HL-60 (cell line): ENCODE data around the gene TMEM156.

Experiments used
- POLR2AphosphoS5 ChIP-seq: IDR thresholded peaks from 2 replicates; pipeline ENCODE4 v1.6.1; 2012; ENCODE audit warnings: low read depth
- REST ChIP-seq: IDR thresholded peaks from 2 replicates; pipeline ENCODE4 v1.6.1; 2012; ENCODE audit warnings: low read depth; ENCODE audit not compliant: insufficient replicate concordance
- TF ChIP-seq, protein P1 (sequence below): IDR thresholded peaks from one replicate; pipeline ENCODE4 v1.5.1; 2011; ENCODE audit warnings: low read length, control low read depth, inconsistent platforms; ENCODE audit not compliant: insufficient read depth

- TF ChIP-seq REST (no peak), POLR2AphosphoS5 (no peak)
- TF ChIP-seq, protein P1, sequence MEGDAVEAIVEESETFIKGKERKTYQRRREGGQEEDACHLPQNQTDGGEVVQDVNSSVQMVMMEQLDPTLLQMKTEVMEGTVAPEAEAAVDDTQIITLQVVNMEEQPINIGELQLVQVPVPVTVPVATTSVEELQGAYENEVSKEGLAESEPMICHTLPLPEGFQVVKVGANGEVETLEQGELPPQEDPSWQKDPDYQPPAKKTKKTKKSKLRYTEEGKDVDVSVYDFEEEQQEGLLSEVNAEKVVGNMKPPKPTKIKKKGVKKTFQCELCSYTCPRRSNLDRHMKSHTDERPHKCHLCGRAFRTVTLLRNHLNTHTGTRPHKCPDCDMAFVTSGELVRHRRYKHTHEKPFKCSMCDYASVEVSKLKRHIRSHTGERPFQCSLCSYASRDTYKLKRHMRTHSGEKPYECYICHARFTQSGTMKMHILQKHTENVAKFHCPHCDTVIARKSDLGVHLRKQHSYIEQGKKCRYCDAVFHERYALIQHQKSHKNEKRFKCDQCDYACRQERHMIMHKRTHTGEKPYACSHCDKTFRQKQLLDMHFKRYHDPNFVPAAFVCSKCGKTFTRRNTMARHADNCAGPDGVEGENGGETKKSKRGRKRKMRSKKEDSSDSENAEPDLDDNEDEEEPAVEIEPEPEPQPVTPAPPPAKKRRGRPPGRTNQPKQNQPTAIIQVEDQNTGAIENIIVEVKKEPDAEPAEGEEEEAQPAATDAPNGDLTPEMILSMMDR = no peak
Observed at GRCh38 chr4:38954727-38955126, 77.5 kb downstream of the TMEM156 start.
